ENCODE measurements around the gene LGR6.

LGR6 gene

GRCh38 chr1:202199040-202199889, 5.7 kb downstream of the LGR6 start:
- no peak for DNase-seq (ENCODE audit: low read depth)

- DNase-seq (ENCODE audit: low read depth), result no peak
Observed at GRCh38 chr1:202200112-202200548, 6.5 kb downstream of the LGR6 start.

GRCh38 chr1:202200669-202201068, 7.1 kb downstream of the LGR6 start:
- no peak for DNase-seq (ENCODE audit: low read depth)

- DNase-seq (ENCODE audit: low read depth), result no peak
Observed at GRCh38 chr1:202201266-202201665, 7.7 kb downstream of the LGR6 start.

GRCh38 chr1:202201971-202202370, 8.4 kb downstream of the LGR6 start:
- no peak for DNase-seq (ENCODE audit: low read depth)

GRCh38 chr1:202202500-202203168, 9.0 kb downstream of the LGR6 start:
- no peak for DNase-seq (ENCODE audit: low read depth)

- DNase-seq (ENCODE audit: low read depth), result no peak
Observed at GRCh38 chr1:202203238-202204039, 9.8 kb downstream of the LGR6 start.

- DNase-seq (ENCODE audit: low read depth), result no peak
Observed at GRCh38 chr1:202204065-202204464, 10.5 kb downstream of the LGR6 start.

GRCh38 chr1:202205523-202206190, 12.1 kb downstream of the LGR6 start:
- DNase-seq (ENCODE audit: low read depth), result no peak

GRCh38 chr1:202207292-202207691, 13.7 kb downstream of the LGR6 start:
- DNase-seq (ENCODE audit: low read depth), result no peak

GRCh38 chr1:202208351-202208857, 14.8 kb downstream of the LGR6 start:
- no peak for DNase-seq (ENCODE audit: low read depth)

GRCh38 chr1:202210385-202210784, 16.8 kb downstream of the LGR6 start:
- DNase-seq (ENCODE audit: low read depth), result no peak

- DNase-seq (ENCODE audit: low read depth), result no peak
Observed at GRCh38 chr1:202210969-202211368, 17.4 kb downstream of the LGR6 start.

- no peak for DNase-seq (ENCODE audit: low read depth)
Observed at GRCh38 chr1:202212787-202213186, 19.2 kb downstream of the LGR6 start.

- DNase-seq (ENCODE audit: low read depth), result no peak
Observed at GRCh38 chr1:202213361-202214088, 19.9 kb downstream of the LGR6 start.

- no peak for DNase-seq (ENCODE audit: low read depth)
Observed at GRCh38 chr1:202214089-202214843, 20.7 kb downstream of the LGR6 start.

- no peak for DNase-seq (ENCODE audit: low read depth)
Observed at GRCh38 chr1:202215472-202216130, 22.0 kb downstream of the LGR6 start.

- no peak for DNase-seq (ENCODE audit: low read depth)
Observed at GRCh38 chr1:202216691-202217090, 23.1 kb downstream of the LGR6 start.

GRCh38 chr1:202217516-202217915, 23.9 kb downstream of the LGR6 start:
- no peak for DNase-seq (ENCODE audit: low read depth)

GRCh38 chr1:202217951-202218350, 24.4 kb downstream of the LGR6 start:
- DNase-seq (ENCODE audit: low read depth), result no peak

All from GM04503 (cell line).